ENCODE measurements around the gene ANO4.

DNA sequence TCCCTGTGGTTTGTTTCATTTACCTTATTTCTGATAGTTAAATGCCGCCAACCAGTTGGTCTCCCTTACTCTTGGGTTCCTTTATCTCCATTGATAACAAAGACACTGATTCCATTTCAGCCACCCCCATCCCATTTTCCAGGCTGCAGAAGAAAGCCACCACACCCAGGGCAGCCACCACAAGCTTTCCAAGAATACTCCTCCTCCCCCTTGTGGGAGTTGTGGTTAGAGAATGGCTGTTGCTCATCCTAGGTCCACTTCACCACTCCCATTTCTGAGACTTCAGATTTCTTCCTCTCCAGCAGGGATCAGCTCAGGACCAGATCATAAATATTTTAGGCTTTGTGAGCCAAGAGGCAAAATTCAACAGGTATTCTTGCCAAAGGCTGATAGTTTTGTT is 73.9 kb downstream of the ANO4 start:
- TF ChIP-seq, protein P1, sequence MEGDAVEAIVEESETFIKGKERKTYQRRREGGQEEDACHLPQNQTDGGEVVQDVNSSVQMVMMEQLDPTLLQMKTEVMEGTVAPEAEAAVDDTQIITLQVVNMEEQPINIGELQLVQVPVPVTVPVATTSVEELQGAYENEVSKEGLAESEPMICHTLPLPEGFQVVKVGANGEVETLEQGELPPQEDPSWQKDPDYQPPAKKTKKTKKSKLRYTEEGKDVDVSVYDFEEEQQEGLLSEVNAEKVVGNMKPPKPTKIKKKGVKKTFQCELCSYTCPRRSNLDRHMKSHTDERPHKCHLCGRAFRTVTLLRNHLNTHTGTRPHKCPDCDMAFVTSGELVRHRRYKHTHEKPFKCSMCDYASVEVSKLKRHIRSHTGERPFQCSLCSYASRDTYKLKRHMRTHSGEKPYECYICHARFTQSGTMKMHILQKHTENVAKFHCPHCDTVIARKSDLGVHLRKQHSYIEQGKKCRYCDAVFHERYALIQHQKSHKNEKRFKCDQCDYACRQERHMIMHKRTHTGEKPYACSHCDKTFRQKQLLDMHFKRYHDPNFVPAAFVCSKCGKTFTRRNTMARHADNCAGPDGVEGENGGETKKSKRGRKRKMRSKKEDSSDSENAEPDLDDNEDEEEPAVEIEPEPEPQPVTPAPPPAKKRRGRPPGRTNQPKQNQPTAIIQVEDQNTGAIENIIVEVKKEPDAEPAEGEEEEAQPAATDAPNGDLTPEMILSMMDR (IDR thresholded peaks at IDR 0.05): no peak
- no peak for TF ChIP-seq POLR2AphosphoS5 (IDR thresholded peaks at IDR 0.05)
- no peak for TF ChIP-seq POLR2A (IDR thresholded peaks at IDR 0.05)
